GM21447 (cell line): Measurements from ENCODE around the gene EEIG1.

Experiments used
- ATAC-seq: cut with Tn5 transposase; IDR thresholded peaks from one replicate; pipeline ENCODE4 v1.9.1; 2021; ENCODE audit not compliant: unreplicated experiment

Gene EEIG1

DNA sequence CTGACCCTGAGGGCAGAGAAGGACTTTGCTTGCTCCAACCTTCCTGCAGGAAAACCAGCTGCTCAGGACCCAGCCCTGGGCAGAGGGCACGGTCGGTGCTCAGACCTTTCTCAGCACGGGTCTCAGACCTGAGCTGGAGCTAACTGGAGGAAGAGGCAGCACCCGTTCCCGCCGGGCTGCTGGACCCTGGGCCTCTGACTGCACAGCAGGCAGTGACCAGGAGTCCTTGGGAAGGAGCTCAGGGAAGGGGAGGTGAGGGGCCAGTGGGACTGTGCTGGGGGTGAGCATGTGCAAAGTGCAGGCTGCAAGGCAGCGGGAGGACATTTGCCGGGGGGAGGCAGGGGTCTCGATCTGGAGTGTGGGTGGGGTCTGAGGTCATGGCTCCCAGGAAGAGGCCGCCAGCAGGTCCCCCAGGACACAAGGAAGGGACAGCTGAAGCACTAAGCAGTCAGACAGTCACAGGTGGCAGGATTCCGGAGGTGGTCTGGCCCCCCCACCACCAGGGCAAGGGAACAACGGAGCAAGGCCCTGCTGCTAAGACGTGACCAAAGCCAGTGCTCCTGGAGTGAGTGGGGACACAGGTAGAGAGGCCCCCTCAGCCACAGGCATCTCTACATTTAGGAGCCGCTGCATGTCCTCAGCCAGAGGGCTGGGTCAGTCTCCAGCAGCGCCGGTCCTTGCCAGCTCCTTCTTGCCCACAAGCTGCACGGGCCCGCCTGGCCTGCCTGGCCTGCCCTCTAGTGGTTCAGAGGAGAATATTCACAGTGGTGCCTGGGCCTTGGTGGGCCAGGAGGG lies 38.4 kb downstream of the EEIG1 start:
- no peak for ATAC-seq

DNA sequence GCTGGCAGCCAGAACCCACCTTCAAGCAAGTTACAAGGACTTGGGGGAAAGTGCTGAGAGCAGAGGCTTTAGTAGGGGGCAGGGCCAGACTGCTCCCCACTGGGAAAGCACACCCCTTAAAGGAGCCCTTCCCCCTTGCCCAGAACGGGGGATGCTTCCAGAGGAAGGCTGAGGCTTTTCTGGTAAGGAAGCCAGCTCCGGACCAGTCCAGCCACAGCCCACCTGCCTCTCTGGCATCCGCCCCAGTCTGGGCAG lies 38.9 kb downstream of the EEIG1 start:
- no peak for ATAC-seq

DNA sequence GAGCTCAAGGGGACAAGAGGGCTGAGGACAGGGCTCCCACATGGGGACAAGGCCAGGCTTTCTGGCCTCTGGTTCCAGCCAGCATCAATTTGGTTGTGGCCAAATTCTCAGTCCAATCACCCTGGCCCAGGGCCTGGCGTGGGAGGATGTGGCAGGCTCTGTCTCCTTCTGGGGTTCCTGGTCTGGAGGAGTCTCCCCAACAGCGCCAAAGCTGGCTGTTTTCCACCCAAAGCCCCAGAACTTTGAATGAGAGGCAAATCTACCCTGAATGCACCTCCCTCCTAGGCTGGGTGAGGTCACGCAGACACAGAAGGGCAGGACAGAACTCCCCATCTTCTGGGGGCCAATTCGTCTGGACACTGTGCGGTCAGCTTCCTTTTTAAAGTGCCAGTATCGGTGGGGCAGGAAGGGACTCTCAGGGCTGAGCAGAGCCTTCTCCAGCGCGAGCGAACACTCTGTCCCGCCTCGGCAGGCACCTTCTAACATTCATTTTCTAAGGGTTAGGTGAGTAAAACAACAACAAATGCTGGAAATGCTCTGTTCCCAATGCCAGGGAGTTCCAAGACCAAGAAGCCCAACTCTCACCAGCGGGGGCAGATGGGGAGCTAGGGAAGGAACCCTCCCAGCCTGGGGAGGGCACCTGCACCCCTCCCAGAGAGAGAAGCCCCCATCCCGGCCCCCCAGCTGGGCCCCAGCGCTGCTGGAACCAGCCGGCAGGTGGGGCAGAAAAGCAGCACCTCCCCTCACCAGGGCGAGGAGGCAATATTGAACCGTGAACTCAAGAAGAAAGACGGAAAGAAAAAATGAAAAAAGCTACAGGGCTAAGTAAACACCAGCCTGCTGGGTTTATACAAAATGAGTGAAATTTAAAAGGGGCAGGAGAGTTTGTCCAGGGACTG lies 39.5 kb downstream of the EEIG1 start:
- ATAC-seq: no peak

DNA sequence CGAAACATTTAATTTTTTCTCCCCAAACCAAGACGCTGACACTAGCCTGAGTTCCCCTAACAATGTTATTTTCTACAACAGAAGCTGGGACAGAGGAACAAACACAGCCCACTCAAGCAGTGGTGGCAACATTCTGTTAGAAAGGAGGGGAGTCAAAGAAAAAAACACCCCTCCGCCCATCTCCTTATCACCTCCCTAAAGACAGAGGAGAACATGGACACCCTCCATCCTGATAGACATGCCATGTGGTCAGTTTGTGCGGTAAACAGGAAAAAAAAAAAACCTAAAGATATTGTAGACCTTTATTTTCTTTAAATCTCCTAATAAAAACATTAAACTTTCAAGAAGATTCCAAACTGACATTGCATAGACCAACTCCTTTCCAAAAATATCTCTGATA lies 40.2 kb downstream of the EEIG1 start:
- no peak for ATAC-seq

DNA sequence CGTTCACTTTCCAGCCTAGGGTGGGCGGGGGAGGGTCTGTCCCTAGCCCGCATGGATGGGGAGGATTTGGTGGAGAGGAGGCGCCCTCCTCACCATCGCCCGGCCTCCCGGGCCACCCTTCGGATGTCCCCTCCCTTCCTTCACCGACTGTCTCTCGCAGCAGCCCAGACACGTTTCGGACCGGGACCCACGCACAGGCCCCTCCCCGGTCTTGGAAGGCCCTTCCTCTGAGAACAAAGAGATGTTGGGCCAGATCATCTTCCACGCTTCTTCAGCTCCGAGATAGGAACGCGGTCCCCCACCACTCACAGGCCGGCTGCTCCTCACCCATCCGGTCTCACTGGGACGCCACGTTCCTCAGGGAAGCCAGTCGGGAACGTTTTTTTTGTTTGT lies 42.5 kb downstream of the EEIG1 start:
- ATAC-seq: no peak

DNA sequence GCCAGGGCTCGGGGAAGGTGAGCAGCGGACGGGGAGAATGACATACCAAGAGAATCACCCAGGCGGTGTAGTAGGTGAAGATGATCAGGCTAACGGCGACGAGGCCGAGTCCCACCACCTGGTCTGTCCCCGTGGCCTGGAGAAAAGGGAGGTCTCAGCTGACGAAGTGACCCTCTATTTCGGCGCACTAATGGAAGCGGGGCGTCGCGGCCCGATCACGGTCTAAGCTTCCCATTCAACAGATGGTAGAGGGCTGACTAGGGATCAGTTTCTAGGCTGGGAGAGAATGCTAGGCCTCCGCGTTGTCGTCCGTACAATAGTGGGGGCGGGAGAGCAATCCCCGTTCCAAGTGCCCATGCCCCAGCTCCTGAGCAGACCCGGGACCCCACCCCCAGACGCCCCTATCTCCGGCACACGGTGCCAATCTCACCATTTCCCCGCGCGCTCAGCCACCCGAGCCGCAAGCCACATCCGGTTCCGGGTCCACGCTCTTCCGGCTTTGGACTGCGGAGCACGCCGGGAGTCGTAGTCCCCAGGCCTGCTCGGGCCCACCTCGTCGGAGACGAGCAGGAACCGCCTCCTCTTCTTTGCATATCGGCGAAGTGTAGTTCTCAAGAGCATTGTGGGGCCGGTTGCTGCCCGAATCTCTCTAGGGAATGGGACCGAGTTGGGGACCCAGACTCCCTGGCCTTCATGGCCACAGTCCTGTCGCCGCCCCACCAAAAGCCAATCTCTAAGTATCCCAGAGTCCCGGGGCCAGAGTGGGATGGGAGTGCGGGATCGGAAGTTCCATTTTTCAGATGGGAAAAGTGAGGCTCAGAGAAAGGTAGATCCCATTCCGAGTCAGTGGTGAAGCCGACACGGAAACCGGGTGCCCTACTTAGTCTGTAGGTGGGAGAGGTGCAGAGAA lies 43.1 kb downstream of the EEIG1 start, which contains the start of gene DPM2:
DPM2 (minus strand) TSS at position 467 of the 910 bp plus-strand sequence; CDS start at position 433, 34 bp downstream.
- peak; percentile 91 for ATAC-seq

DNA sequence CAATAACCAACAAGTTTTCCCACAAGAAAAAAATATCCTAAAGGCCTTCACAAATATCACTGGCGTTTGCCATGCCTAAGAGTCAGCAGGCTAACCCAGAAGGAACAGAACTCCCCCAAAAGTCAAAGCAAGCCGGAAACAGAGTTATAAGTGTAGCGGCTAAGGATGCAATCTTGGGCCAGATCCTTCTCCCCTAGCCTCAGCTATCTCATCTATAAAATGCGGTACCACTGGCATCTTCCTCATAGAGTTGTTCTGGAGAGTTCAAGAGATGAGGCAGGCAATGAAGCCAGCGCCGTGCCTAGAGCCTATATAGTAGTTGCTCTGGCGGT lies 43.8 kb downstream of the EEIG1 start:
- no peak for ATAC-seq

DNA sequence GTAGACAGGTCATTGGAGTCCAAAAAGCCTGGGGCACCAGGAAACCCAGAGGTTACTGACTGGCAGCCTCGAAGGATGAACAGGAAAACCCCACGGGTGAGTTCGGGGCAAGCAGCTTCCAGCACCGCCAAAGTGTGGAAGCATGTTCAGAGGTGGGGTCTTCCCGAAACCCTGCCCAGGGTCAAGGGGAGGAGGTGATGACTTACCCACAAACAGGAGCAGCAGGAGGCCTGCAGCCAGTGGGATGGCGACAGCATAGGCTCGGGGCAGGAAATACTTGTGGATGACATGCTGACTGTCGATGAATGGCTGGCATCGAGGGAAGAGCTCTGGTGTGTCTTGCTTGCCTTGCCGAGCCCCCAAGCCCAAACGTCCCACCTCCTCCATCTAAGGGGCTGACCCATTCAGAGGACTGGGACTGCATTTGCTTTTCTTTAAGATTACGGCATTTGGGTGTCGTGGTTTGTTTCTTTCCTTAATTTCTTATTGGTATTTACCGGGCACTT lies 44.4 kb downstream of the EEIG1 start:
- no peak for ATAC-seq

DNA sequence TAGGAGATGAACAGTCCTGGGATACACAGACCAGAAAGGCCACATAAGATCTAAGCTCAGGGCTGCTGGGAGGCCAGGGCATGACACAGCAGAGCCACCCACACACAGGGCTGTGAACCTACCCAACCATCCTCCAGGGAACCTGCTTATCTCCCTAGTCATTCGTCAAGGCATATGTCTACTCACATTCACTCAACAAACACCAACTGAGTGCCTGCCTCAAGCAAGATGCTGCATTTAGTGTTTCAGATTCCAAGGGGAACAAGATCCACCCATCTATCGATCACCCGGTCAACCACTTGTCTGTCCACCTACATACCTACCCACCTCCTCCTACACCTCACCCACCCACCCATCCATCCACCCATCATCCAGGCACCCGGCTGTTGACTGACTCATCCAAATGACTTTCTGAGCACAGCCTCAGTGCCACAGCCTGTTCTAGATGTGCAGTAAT lies 45.0 kb downstream of the EEIG1 start:
- ATAC-seq: no peak

DNA sequence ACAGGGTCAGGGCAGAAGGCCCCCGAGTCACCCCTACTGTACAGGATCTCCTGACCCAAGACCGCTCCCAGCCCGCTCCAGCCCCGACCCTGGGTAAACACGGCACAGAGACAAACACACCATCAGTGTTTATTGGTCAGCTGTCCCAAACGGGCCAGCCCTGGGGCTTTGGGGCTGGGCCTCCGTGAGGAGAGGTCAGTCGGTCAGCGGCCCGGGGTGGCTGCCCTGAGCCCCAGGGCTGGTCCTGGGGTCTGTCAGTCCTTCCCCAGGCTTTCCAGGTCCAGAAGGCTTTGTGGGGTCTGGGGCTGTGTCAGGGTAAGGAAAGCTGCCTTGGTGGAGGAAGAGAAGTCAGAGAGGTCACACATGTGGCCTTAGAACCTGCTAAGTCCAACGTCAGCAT lies 45.8 kb downstream of the EEIG1 start:
- no peak for ATAC-seq

DNA sequence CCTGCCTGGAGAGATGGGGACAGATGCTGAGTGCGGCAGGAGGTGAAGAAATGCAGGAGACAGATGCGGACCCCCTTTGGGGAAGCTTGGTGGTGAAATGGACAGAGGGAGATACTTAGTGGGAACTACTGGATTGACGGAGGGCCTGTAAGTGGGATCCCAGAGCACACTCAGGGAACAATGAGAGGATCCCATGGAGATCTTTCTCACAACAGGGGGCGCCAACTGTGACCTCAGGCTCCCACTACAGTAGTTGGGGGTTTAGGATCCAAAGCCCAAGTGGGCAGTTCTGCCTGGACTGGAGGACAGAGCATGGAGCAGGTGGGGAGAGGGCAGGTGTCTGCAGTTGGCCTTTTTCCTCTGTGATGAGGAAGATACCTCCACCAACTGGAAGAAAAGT lies 46.5 kb downstream of the EEIG1 start:
- ATAC-seq: no peak

DNA sequence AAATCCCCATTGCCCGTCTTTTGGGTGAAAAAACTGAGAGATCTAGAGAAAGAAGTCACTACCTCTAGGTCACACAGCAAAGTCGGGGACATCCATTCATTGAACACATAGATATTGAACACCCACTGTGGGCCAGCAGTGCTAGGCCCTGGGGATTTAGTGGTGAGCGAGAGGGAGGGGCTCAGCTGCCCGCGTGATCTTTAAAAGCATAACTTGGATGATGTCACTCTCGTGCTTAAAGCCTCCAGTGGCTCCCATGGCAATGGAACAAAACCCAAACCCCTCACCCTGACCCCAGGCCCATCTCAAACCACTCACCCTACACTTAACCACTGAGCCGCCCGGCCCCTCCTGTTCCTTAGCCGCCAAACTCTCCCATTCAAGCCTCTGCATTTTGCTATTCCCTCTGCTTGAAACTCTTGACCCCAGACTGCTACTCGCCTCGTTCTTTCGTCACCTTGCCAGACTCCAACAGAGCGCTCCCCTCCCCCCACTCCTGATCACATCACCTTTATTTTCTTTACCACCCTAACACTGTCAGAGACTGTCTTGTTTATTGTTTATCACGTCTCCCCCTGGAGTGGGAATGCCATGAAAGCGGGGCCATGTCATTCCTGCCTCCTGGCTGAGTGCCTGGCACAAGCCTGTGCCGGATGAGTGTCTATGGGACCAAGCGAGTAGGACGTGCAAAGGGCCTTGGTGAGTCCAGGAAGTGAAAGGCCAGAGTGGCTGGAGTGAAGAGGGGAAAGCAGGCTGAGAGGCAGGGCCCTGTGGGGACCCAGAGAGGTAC lies 49.5 kb downstream of the EEIG1 start:
- no peak for ATAC-seq
